Effector CD8-positive, alpha-beta T cell (primary cell): ENCODE results near the gene BORCS6.
A peak's percentile ranks its signal among the peaks of the same experiment; 100 is the strongest.

Source experiments
- DNase-seq: peaks from one replicate; lab custom pipeline; 2025; lab: John Stamatoyannopoulos, UW

The BORCS6 gene

DNA sequence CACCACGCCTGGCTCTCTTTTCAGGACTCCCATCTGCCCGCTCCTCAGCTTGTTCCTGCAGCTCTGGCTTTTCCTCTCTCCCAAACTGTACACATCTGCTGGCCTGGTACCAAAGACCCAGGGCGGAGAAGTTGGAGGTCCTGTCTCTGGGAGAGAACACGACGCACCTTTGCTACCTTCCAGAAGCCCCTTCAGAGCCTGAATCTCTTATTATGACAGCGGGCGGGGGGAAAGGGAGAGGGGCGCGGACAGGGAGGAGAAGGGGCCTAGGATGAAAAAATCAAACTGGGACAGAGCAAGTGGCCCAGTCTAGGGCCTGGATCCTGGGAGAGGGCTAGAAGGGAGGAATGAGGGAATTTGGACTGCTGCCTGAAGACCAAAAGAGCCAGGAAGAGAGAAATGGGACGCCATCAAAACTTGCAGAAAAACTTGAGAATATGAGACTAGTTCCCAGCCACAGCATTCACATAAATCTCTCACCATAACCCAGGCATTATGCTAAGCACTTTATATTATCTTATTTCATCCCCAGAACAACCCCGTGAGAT is 35.3 kb downstream of the BORCS6 start:
- no peak for DNase-seq

DNA sequence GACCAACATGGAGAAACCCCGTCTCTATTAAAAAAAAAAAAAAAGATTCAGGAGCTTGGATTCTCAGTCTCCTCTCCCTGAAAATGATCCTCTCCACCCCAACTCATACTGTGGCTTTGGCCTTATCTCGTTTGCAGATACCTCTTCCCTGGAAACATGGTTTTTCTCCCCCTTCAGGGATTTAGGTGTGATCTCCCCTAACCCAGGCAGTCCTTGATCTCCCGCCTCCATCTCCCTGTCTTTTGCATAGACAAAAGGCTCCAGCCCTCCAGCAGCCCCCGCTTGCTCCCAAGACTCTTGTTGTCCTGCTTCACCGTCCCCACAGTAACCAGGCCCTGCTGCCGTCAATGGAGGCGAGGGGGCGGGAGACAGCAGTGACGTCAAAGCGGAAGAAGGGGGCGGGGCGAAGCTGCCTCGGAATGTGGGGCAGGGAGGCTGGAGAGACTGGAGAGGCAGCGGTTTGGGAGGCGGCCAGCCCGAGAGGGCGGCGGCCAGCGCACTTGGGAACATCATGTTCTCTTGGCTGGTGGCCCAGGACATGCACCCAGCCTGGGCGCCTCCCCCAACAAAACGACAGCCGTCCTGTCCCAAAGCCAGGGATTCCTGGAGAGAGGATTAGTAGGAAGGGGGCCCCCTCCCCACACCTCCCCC is 35.9 kb downstream of the BORCS6 start:
- peak; percentile 88 for DNase-seq

DNA sequence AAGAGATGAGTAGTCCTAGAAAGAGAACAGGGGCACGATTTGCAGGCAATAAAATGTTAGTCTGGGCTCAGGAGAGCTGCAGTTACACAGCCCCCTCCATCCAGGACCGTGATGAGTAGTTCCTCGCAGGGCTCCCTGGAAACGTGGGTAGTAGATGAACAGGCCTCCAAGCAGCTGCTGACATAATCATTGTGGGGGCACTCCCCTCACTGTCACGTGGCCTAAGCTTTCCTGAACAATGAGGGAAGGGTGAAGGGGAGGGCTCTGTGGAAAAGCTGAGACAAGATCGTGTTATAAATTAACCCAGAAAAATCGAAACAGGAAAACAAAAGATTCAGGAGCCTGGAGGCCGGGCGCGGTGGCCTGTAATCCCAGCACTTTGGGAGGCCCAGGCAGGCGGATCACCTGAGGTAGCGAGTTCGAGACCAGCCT is 36.4 kb downstream of the BORCS6 start:
- peak; percentile 44 for DNase-seq

DNA sequence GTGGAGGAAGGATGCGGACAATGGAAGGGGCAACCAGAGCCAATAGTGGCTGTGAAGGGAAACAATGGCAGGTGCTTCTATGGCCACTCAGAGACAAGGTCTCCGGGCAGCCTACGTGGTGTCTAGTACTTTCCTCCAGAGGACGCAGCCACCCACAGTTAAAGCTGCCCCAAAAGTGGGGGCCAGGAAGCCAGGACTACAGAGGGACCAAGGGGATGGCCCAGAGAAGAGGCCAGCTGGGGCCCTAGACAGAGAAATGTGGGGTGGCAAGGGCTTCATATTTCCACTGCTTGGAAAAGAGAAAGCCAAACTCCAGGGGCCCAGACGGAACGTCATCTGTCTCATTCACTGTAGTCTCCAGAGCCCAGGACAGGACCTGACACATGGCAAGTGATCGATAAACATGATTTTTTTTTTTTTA is 36.9 kb downstream of the BORCS6 start:
- no peak for DNase-seq

DNA sequence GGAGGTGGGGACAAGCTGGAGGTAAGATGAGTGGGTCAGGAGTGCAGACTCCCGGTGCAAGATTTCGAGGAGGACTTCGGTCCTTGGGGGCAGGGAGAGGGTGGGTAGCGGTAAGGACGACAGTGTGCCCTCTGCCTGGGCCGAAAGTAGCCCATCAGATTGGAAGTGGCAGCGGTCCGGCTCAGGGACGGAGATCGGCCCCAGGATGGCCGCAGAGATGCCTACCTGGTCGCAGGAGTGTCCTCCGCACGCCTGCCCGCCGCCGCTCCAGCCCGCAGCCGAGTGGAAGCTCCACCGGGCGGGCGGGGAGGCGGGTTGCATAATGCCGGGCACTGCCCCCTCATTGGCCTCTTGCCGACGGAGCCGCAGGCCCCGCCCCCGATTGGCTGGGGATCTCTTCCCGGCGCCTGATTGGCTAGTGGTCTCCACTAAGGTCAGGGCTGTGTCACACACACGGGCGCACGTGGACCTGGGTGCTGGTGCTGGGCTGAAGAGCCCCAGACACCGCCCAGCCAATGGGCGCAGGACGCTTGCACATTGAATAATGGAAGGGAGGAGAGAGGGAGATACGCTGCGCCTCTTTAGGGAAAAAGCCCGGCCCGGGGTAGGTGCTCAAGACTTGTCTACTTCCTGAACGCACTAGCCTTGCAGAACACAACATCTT is 37.7 kb downstream of the BORCS6 start, which contains the start of gene PER1:
PER1 (minus strand) TSS at position 293 of the 664 bp plus-strand sequence. CDS start 1,698 bp downstream, outside the sequence.
- DNase-seq: peak; percentile 66

DNA sequence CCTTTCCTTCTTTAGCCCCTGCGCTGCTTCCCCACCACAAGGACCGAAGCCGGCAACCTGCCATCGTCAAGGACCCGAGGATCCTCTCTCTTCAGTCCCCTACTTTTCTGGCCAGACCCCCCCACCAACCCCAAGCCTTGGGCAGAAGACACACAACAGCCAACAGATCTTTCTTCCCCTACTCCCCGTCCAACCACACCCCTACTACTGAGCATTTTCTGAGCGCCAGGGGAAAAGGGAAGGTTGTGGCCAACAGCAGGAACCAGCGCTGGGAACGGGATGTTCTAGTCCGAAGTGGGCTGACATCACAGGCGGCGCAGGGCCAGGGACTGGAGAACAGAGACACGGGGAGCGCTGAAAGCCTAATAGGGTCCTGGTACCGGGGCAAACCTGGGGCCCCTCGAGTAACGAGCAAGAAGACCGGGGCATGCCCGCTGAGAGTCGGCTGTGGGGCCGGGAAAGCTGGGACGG is 38.3 kb downstream of the BORCS6 start:
- DNase-seq: peak; percentile 50

DNA sequence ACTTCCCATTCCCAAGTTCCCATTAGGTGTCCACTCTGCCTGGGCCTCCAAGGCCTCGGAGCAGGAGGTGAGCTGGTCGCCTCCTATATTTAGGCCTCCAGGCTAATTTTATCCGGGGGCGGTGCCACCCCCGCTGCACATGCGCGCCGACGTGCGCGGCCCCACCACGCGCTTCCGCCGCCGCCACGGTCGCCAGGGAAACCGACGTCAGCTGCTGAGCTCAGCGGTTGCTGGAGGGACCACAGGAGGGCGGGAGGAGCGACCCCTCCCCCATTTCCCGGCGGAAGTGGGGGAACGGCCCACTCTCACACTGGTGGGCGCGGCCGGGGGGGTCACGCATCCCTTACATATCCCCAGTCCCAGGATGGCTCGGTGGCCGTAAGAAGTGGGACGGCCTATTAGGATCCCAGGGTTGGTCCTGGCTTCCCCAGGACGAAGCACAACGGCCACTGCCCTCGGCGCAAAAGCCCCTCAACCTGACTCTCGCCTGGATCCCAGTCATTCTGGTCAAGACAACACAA is 38.8 kb downstream of the BORCS6 start:
- peak; percentile 86 for DNase-seq

DNA sequence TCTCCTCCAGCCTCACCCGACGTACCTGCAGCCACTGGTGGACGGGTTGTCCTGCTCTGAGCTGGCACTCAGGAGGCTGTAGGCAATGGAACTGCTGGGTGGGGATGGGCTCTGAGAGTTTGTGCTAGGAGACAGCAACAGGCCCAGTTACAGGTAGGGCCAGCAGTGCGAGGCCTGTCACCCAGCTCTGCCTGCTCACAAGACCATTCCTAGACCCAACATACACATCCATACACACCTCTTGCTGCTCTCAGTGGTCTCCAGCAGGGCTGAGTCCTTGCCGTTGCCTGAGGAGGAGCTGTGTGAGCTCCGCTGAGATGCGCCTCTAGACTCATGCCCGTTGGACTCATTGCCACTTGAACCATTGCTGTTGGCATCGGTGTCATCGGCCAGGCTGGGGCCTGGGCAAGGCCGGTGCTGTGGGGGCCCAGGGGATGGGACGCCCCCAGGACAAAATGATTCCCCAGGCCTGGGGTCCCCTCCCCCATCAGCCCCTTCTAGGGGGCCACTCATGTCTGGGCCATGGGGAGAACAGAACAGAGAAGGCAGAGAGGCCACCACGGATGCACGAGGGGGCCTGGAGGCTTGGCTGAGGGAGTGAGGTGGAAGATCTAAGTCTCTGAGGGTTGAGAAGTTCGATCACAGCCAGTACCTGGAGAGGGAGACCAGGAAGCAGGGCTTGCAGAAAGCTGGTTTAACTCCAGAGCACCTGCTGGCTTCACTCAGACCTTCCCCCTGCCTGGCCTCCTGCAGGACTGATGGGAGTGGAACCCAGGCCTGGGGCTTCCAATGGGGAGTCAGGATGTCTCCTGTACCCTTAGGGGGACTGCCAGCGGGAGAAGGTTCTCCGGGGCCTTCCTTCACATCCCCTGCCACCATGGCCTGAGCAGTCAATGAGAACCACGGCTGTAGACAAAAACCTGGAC is 39.5 kb downstream of the BORCS6 start:
- DNase-seq: no peak

DNA sequence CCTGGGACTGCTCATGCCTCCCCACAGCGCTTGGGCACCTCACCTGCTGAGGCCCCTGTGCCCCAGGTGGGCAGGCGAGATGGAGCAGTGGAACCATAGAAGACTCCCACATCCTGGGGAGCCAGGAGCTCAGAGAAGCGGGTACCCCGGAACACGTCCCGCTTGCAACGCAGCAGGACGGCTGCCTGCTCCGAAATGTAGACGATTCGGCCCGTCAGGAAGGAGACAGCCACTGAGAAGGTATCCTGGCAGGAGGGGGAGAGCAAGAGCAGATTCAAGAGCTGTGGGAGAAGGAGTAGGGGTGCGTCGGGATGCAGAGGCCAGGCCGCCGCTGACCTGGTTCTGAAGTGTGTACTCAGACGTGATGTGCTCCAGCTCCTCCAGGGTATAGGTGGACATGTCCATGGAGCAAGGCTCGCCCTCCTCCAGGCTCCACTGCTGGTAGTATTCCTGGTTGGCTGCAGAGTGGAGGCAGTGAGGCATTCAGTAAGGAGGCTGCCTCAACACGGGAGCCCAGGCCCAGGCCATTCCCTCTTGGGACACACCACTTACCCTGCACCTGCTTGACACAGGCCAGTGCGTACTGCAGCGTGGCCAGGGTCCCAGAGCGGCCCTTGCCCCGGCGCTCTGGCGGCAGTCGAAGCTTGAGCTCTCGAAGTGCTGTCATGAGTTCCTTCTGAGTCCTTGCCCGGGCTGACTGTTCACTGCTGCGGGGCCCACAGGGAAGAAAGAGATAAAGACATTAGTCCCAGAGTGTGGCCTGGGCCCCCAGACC is 40.4 kb downstream of the BORCS6 start:
- no peak for DNase-seq

DNA sequence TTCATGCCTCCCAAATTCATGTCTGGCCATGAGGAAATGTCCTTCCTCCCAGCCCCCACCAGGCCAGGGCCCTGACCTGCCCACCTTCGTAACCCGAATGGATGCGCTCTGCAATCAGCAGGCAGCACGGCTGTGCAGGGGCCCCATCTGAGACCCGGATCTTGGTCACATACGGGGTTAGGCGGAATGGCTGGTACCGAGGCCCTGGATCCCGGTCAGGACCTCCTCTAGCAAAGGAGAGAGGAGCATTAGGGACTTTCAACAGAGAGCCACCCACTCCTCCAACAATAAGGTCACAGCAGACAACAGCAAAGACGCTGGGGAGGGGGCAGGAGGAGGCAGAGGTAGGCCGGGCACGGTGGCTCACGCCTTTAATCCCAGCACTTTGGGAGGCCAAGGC is 41.4 kb downstream of the BORCS6 start:
- DNase-seq: no peak

DNA sequence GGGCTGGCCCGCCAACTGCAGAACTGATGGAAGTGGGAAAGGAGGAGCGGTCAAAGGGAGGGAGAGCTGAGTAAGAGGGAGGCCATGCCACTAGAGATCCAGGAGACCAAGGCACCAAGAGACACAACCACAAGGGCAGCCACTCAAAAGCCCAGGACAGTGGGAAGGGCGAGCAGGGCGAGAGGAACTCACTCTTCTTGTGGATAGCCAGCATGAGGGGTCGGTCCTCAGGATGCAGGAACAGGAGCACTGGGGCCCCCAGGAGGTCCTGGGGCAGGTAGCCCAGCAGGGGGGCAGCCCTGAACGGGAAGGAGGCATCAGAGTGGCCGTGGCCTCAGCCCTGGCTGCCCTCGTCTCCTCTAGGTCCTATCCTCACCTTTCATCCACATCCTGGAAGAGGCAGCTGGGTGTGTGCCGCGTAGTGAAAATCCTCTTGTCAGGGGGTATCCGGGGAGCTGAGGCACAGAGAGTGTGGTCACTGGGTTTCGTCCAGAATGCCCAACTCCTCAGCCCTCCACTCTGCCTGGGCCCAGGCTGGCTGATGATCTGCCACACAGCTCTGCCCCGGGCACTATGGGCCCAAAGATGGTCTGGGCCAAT is 42.1 kb downstream of the BORCS6 start:
- no peak for DNase-seq

DNA sequence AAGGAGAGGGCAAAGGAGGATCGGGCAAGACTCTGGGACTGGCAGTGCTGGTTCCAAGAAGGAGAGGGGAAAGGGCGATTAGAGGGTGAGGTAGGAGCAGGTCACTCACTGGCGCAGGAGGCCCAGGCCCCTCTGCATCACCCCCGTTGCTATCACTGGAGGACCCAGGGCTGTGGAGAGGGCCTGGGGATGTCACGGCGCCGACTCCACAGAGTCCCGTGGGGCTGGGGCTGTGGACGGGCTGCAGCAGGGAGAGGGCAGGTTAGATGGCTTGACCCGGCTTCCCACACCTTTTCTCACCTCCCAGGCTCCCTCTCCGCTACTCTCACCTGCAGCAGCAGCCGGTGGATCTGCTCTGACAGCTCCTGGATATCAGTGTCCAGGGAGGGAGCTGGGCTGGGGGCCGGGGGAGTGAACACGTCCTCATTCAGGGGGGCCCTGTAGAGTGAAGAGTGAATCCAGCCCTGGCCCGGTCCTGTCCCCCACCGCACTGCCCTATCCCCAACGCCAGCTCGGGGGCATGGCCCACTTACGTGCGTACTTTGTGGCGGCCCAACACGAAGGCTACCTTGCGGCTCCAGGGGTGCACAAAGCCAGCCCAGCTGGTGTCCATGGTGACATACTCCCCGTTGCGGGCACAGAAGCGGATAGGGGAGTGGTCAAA is 42.7 kb downstream of the BORCS6 start:
- DNase-seq: no peak

DNA sequence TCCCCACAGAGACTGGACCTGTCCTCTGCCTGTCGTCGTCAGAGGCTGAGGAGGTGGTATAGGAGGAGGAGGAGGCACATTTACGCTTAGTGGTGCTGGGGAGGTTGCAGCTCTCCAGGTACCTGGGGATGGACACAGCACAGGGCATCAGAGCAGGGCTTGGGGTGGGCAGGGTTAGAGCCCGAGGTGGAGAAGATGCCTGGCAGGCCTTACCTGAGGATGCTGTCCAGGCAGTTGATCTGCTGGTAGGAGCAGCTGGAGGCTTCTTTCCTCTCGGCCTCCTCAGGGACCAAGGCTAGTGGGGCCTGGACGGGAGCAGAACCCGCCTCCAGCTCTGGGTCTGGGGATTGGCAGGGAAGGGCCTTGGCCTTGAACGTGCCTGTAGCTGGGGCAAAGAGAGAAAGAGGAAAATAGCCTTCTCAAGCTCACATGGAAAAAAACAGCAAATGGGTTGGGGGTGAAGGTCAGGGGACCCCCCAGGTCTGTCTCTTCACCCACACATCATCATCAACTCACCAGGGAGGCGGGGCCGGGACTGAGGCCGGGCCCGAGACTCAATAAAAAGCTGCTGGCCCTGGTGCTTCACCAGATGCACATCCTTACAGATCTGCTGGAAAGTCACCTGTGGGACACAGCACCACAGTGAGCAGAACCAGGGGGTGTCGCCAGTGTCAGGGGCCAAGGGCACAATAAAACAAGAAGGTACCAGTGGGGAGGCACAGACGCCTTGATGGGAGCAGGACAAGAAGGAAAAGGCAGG is 43.4 kb downstream of the BORCS6 start:
- no peak for DNase-seq

DNA sequence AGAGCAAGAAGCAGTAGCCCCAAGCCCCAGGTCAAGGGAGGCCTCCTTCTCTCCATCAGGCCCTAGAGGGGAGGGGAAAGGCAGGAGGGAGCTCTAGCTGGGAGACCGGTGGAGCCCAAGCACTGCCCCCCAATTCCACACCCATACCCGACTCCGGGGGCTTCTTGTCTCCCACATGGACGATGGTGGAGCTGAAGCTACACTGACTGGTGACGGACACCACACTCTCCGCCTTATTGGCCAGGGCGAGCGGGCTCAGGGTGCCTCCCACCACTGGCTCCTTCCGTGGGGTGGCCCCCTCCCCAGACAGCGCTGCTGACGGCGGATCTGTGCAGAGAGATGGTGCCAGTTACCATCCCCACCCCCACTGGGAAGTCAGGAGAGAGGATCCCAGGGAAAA is 44.2 kb downstream of the BORCS6 start:
- no peak for DNase-seq

DNA sequence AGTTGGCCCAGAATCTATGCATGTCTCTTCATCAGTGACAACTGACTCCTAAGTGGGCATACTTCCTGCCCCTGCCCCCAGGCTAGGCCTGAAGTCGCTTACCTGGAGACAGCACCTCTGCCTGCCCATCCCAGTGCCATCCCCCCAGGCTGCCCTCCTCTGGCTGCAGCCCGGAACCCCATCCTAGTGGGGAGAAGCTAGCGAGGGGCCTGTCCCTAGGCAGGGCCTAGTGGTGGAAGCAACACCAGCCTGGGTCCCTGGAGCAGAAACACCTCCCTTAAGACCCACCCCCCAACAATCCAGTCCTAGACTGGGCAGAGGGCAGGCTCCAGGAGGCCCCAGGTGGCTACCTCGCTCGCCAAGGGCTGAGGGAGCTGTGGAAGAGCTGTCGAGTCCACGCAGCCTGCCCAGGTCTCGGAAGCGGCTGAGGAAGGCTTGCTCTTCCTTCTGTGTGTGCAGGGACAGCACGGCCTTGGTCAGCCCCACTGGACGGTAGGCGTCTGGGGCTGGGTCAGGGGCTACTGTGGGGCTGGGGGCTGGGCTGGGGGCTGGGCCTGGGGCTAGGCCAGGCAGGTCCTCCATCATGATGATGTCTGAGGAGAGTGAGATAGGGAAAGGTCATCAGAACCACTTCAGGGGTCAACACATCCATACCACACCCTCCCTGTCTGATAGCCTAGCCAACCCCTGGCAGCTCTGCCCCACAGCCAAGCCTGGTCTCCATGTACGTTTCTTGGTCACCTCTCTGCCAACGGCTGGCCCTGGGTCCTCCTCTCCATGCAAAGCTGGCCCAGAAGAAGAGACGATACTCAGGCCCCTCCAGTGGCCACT is 45.4 kb downstream of the BORCS6 start:
- DNase-seq: no peak

DNA sequence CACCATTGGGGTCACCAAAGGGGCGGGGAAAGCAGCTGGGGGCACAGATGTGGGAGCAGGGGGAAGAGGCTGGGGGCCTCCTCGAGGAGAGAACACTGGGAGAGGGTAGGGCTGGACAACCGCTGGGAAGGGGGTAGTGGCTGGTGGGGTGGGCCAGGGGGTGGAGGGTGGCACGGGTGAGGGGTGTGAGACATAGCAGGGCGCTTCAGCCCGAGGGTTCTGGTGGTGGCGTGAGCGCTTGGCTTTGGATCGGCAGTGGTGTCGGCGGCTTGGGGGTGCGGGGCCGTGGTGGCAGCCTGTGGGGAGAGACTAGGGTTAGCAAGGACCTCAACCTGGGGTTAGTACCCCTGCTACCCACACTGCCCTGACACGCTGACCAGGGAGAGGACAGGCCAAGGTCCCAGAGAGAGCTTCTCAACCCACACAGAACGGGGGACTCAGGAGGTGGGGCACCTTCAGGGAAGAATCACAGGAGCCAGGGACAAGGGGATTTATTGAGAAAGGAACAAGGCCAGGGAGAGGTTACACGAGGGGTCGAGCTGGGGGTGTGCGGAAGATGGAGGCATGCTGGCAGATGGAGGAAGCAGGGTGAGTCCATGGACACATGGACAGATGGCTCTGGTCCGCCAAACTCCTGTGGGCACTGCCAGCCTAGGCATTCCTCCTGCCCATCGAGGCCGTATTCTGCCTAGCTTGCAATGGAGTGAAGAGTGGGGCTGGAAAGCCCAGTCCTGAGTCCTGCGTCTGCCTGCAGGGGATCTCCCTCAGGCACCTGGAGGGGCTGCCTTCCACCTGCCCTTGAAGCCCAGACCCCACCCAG is 46.2 kb downstream of the BORCS6 start:
- no peak for DNase-seq

DNA sequence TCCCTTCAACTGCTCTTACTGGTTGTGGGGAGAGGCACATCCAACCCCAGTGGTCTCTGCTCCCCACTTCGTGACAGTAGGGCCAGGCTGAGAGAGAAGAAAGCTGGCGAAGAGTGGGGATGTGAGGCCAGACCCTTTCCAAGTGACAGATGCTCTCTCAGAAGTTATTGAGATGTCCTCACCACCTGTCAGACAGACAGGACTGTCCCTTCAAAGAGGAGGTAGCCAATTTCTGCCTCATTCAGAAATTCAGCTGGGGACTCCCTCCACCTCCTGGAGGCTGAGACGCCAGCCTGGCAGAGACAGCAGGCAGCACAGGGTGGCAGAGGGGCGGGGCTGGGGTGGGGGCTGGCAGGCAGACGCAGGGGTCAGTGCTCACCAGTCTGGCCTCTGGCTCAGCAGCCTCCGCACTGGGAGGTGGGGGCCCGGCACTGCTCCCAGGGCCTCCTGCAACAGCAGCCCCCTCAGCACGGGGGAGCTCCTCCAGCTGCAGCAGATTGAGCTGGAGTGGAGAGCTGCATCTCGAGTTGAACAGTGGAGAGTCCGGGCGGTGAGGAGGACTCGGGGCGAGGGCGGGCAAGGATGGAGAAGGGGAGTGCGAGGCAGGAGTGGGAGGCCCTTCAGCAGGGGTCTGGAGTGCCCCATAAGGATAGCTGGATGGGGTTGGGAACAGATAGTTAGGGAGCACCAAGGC is 46.9 kb downstream of the BORCS6 start:
- no peak for DNase-seq
